GM21723 (cell line): Measurements from ENCODE around the gene MARK1.

Experiments used
- ATAC-seq: cut with Tn5 transposase; IDR thresholded peaks from one replicate; pipeline ENCODE4 v1.9.1; 2021; ENCODE audit warnings: mild to moderate bottlenecking, moderate library complexity; ENCODE audit not compliant: unreplicated experiment

MARK1 gene

DNA sequence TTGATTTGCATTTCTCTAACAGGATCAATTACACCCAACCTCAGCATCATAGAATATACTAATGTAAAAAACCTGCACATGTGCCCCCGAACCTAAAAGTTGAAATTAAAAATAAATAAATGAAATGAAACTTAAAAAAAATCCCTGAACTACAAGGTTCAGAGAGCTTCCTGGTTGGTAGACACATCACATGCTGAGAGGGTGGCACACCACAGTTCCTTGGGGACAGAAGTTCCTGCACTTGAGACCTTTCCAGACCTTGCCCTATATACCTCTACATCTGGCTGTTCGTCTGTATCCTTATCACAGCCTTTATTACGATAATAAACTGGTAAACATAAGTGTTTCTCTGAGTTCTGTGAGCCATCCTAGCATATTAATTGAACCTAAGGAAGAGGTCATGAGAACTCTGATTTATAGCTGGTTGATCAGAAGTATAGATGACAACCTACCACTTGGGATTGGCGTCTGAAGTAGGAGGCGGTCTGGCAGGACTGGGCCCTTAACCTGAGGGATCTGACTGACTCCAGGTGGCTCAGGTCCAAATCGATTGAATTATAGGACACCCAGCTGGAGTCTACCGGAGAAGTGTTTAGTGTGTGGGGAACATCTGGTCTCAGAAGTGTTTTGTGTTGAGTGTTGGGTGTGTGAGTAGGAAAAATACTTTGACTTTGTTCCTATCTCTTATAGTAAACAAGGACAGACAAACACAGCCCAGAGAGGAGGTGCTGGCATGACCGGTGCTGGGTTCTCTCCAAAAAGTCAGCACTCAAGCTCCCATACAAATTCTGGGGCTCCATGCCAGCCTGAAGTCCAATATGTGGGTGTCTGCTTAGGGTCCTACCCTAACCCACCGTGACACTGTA is 181.2 kb downstream of the MARK1 start:
- ATAC-seq: no peak

- no peak for ATAC-seq
Observed at GRCh38 chr1:220710333-220710732, 182.4 kb downstream of the MARK1 start.

DNA sequence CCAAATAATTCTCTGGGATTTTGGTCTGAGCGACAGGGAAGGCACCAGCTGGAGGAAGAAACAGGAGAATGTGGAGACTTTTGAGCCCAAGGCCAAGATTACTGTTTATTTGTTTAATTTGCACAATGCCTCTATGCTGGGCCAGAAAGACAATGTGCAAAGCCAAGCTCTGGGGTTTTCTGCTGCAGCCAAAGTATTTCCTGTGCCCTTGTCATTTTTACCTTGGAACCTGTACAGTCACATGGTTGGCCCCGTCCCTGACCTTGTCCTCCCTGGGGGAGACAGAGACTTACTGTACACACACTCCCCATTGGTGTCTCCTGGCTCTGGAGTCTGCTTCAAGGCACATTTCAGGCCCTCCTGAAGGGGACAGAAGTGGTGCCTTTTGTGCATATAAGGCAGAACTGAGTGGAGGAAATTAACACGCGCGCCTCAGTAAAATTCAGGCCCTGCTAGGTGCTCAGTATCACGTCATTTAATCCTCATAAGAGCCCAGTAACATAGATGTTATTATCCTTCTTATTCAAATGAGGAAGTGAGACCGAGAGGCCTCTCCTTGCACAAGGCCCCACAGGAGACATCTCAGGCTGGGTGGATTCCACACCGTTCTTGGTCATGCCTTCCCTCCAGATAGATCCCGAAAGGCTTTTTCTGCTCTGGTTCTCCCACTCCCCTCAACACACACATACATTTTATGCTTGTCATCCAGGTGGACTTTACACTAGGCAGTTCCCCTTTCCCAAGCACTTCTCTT is 183.3 kb downstream of the MARK1 start:
- ATAC-seq: peak; percentile 85
